Panc1 (cell line): ENCODE data around the gene THSD7B. TPM values are rescaled to one million over a fixed set of nuclear protein-coding genes. Genes with fewer than 3 reads are reported as not detected.

Experiments
- ATAC-seq: fragments of 200-7000 bp; cut with Tn5 transposase; 2 replicates; pipeline ENCODE4 v1.9.1; 2020; ENCODE audit warnings: mild to moderate bottlenecking, moderate library complexity
- BruUV-seq: library from RNA; stranded (reverse); fragments of 400-500 nt; replicated peaks from 2 replicates; lab custom pipeline; 2021; lab: Mats Ljungman, UMichigan
- CTCF ChIA-PET: fragments of 300-600 bp; sonication (Branson Sonifier 250); formaldehyde crosslinking; loops from one replicate; lab custom pipeline; 2022; ENCODE audit warnings: antibody characterized with exemption; lab: Charles Lee
- POLR2A ChIA-PET: fragments of 300-600 bp; sonication (Branson Sonifier 250); formaldehyde crosslinking; loops from one replicate; lab custom pipeline; 2022; ENCODE audit warnings: antibody characterized with exemption; lab: Charles Lee
- DNase-seq: peaks from one replicate; pipeline ENCODE4 v3.0.0-alpha.2; 2010; ENCODE audit warnings: low read depth, low spot score
- H3K27ac ChIP-seq: 2 replicates; pipeline ENCODE4 v1.5.1; 2011; ENCODE audit warnings: mild to moderate bottlenecking, low read length, inconsistent platforms
- H3K27me3 ChIP-seq: fragments of 200-500 bp; sonication (Bioruptor generic); 2 replicates; pipeline ENCODE4 v1.6.0; 2014; ENCODE audit warnings: low read length, inconsistent platforms; ENCODE audit not compliant: control insufficient read depth, insufficient read depth
- H3K36me3 ChIP-seq: fragments of 200-500 bp; sonication (Bioruptor generic); 2 replicates; pipeline ENCODE4 v1.5.1; 2014; ENCODE audit warnings: inconsistent platforms, mild to moderate bottlenecking, low read length, moderate library complexity; ENCODE audit not compliant: control insufficient read depth, insufficient read depth
- H3K4me1 ChIP-seq: 2 replicates; pipeline ENCODE4 v1.5.1; 2011; ENCODE audit warnings: inconsistent platforms, mild to moderate bottlenecking, low read length, moderate library complexity; ENCODE audit not compliant: control insufficient read depth, insufficient read depth
- H3K4me3 ChIP-seq, 2 experiments: 2 replicates each; pipeline ENCODE4 v1.5.1; 2011 to 2012; ENCODE audit warnings: low read depth in 2 of 2, low read length in 2 of 2, mild to moderate bottlenecking in 2 of 2, inconsistent platforms in 1 of 2, moderate library complexity in 1 of 2
- H3K9me3 ChIP-seq: fragments of 200-500 bp; sonication (Bioruptor generic); 2 replicates; pipeline ENCODE4 v1.5.1; 2014; ENCODE audit warnings: low read depth, mild to moderate bottlenecking, inconsistent platforms, low read length, moderate library complexity; ENCODE audit not compliant: control insufficient read depth, insufficient read depth
- CTCF ChIP-seq: fragments of 450-650 bp; IDR thresholded peaks from 2 replicates; pipeline ENCODE4 v1.5.1; 2017; ENCODE audit warnings: mild to moderate bottlenecking
- POLR2AphosphoS5 ChIP-seq: IDR thresholded peaks from 2 replicates; pipeline ENCODE4 v1.6.1; 2012; ENCODE audit warnings: mild to moderate bottlenecking, low read depth, low read length, moderate library complexity
- REST ChIP-seq, 2 experiments: IDR thresholded peaks; 2 replicates each; pipeline ENCODE4 v1.6.1; 2011 to 2012; ENCODE audit warnings: low read depth in 2 of 2, control low read depth in 1 of 2, low read length in 1 of 2, mild to moderate bottlenecking in 1 of 2, moderate library complexity in 1 of 2; ENCODE audit not compliant: insufficient read depth in 1 of 2
- SIN3A ChIP-seq: IDR thresholded peaks from 2 replicates; pipeline ENCODE4 v1.6.1; 2012; ENCODE audit warnings: low read depth, mild to moderate bottlenecking, low read length, moderate library complexity, borderline replicate concordance; ENCODE audit not compliant: insufficient read depth
- TCF7L2 ChIP-seq: IDR thresholded peaks from 2 replicates; pipeline ENCODE4 v1.6.1; 2011; ENCODE audit warnings: mild to moderate bottlenecking, low read depth, low read length, inconsistent platforms
- in situ Hi-C: cut with HindIII; loops from 2 replicates; pipeline ENCODE4 v1.10.0; 2016; ENCODE audit warnings: low sequenced_read_pairs, low pct_unique_long_range_greater_than_20kb
- intact Hi-C: fragments of 100-400 bp; cut with micrococcal nuclease; formaldehyde crosslinking; loops from one replicate; pipeline ENCODE4 v1.10.0; 2022; ENCODE audit not compliant: unreplicated experiment
- total RNA-seq: library from RNA; stranded (reverse); gene quantifications from one replicate; pipeline ENCODE4 v1.2.1, GENCODE V29; 2021; ENCODE audit not compliant: unreplicated experiment

The THSD7B gene
- total RNA-seq, 1 experiment from 2014 or later = not detected

GRCh38 chr2:136828774-136829173 is 63.4 kb downstream of the THSD7B start:
- Histone ChIP-seq H3K4me1 (no peaks in the 10 kb centered on the region), H3K27ac (no peak overlapping the region), H3K36me3 (no peaks in the 10 kb centered on the region), H3K4me3 (no peak overlapping the region), H3K27me3 (no peaks in the 10 kb centered on the region), H3K9me3 (no peaks in the 10 kb centered on the region)
- BruUV-seq = no TSS peak
- CTCF ChIA-PET = no interaction called here
- in situ Hi-C loops = no loop called here
- POLR2A ChIA-PET = no interaction called here
- DNase-seq (no peak), ATAC-seq (no peak)
- TF ChIP-seq REST (IDR thresholded peaks at IDR 0.05; ENCODE audit: insufficient read depth in 1 of 2, low read depth in 2 of 2, low read length in 1 of 2) (no peak), CTCF (no peak), POLR2AphosphoS5 (no peak), SIN3A (no peak), TCF7L2 (no peak)
- intact Hi-C loops = no loop called here

GRCh38 chr2:136844546-136844945 is 79.2 kb downstream of the THSD7B start:
- ChIA-PET POLR2A (no interaction called here), CTCF (no interaction called here)
- H3K27me3 ChIP-seq = no peaks in the 10 kb centered on the region
- no peaks in the 10 kb centered on the region for H3K36me3 ChIP-seq
- no peak overlapping the region for H3K27ac ChIP-seq
- in situ Hi-C loops = no loop called here
- H3K4me1 ChIP-seq = no peaks in the 10 kb centered on the region
- intact Hi-C loops = no loop called here
- no peak overlapping the region for H3K4me3 ChIP-seq
- no TSS peak for BruUV-seq
- TF ChIP-seq SIN3A (no peak), CTCF (no peak), POLR2AphosphoS5 (no peak), TCF7L2 (no peak)
- H3K9me3 ChIP-seq = no peaks in the 10 kb centered on the region
- DNase-seq (no peak), ATAC-seq (no peak)
